GM19324 (cell line): ENCODE data around the gene ANO2.

ENCODE experiments used
- ATAC-seq: cut with Tn5 transposase; IDR thresholded peaks from one replicate; pipeline ENCODE4 v1.9.1; 2021; ENCODE audit warnings: mild to moderate bottlenecking, moderate library complexity; ENCODE audit not compliant: unreplicated experiment, low FRiP score

ANO2 gene

GRCh38 chr12:5964913-5965900 is 20.1 kb upstream of the ANO2 start:
- ATAC-seq = no peak

- ATAC-seq = no peak
Measured at GRCh38 chr12:5963515-5963914, 18.5 kb upstream of the ANO2 start.

GRCh38 chr12:5960783-5961182 is 15.7 kb upstream of the ANO2 start:
- ATAC-seq = no peak

- ATAC-seq = no peak
Measured at GRCh38 chr12:5956987-5957386, 11.9 kb upstream of the ANO2 start.

GRCh38 chr12:5954661-5955060 is 9.6 kb upstream of the ANO2 start:
- ATAC-seq = no peak

GRCh38 chr12:5953835-5954586 is 9.0 kb upstream of the ANO2 start:
- no peak for ATAC-seq

GRCh38 chr12:5952031-5952430 is 7.0 kb upstream of the ANO2 start:
- ATAC-seq = no peak

- ATAC-seq = no peak
Measured at GRCh38 chr12:5948696-5949095, 3.6 kb upstream of the ANO2 start.

GRCh38 chr12:5947006-5947405 is 1.9 kb upstream of the ANO2 start:
- ATAC-seq = no peak

- ATAC-seq = no peak
Measured at GRCh38 chr12:5946388-5946787, 1.3 kb upstream of the ANO2 start.

- no peak for ATAC-seq
Measured at GRCh38 chr12:5944688-5945070, 380 bp downstream of the ANO2 start.

GRCh38 chr12:5944053-5944452 is 1.0 kb downstream of the ANO2 start:
- ATAC-seq = no peak

GRCh38 chr12:5941907-5942306 is 3.2 kb downstream of the ANO2 start:
- no peak for ATAC-seq

- ATAC-seq = no peak
Measured at GRCh38 chr12:5927732-5928516, 17.1 kb downstream of the ANO2 start.

- ATAC-seq = no peak
Measured at GRCh38 chr12:5925646-5926045, 19.4 kb downstream of the ANO2 start.

- no peak for ATAC-seq
Measured at GRCh38 chr12:5924342-5924741, 20.7 kb downstream of the ANO2 start.

- ATAC-seq = no peak
Measured at GRCh38 chr12:5923751-5924150, 21.3 kb downstream of the ANO2 start.

GRCh38 chr12:5923043-5923605 is 21.9 kb downstream of the ANO2 start:
- no peak for ATAC-seq

GRCh38 chr12:5921966-5922899 is 22.8 kb downstream of the ANO2 start:
- ATAC-seq = no peak
